Lung (tissue), 12 donors: ENCODE measurements around the gene CCDC6. TPM values are rescaled to one million over a fixed set of nuclear protein-coding genes. Genes with fewer than 3 reads are reported as not detected.

Experiments
- ATAC-seq: fragments of 200-7000 bp; cut with Tn5 transposase; one replicate; pipeline ENCODE4 v1.9.1; 2020; ENCODE audit warnings: moderate number of reproducible peaks; ENCODE audit not compliant: insufficient read depth, low FRiP score
- DNase-seq, 3 donors: peaks; one replicate each; pipeline ENCODE4 v3.0.0-alpha.2; 2013 to 2017
- H3K27ac ChIP-seq, 2 donors: one replicate each; pipeline ENCODE4 v1.5.1; 2013; ENCODE audit warnings: mild to moderate bottlenecking in 2 of 2, moderate library complexity in 2 of 2, control low read depth in 1 of 2, inconsistent platforms in 1 of 2, low read depth in 1 of 2, low read length in 1 of 2
- H3K27me3 ChIP-seq, 3 donors: one replicate each; pipeline ENCODE4 v1.5.1; 2013; ENCODE audit warnings: low read length in 2 of 3; ENCODE audit not compliant: control insufficient read depth in 3 of 3, insufficient read depth in 3 of 3
- H3K36me3 ChIP-seq, 4 donors: one replicate each; pipeline ENCODE4 v1.5.1; 2013; ENCODE audit warnings: low read length in 4 of 4, mild to moderate bottlenecking in 1 of 4, moderate library complexity in 1 of 4; ENCODE audit not compliant: control insufficient read depth in 4 of 4, insufficient read depth in 4 of 4
- H3K4me1 ChIP-seq, 5 donors: one replicate each; pipeline ENCODE4 v1.5.1; 2013; ENCODE audit warnings: low read length in 5 of 5, mild to moderate bottlenecking in 2 of 5, moderate library complexity in 1 of 5; ENCODE audit not compliant: control insufficient read depth in 5 of 5, insufficient read depth in 5 of 5
- H3K4me3 ChIP-seq: one replicate; pipeline ENCODE4 v1.5.1; 2013; ENCODE audit warnings: mild to moderate bottlenecking, control low read depth, moderate library complexity
- H3K9ac ChIP-seq, 2 donors: one replicate each; pipeline ENCODE4 v1.5.1; 2013; ENCODE audit warnings: low read length in 2 of 2, control low read depth in 1 of 2; ENCODE audit not compliant: insufficient read depth in 1 of 2
- H3K9me3 ChIP-seq, 4 donors: one replicate each; pipeline ENCODE4 v1.5.1; 2013; ENCODE audit warnings: low read length in 3 of 4, mild to moderate bottlenecking in 1 of 4, moderate library complexity in 1 of 4; ENCODE audit not compliant: control insufficient read depth in 4 of 4, insufficient read depth in 3 of 4
- CTCF ChIP-seq: IDR thresholded peaks from 2 replicates; pipeline ENCODE4 v1.5.1; 2012; ENCODE audit warnings: mild to moderate bottlenecking; ENCODE audit errors: control extremely low read depth, extremely low read depth
- WGBS, 2 donors: extraction: QIAGEN DNeasy Blood & Tissue Kit; methylation state at CpG; one replicate each; pipeline ENCODE4 v1.1.7; 2013; 5-methylcytosine and 5-hydroxymethylcytosine counted together
- polyA plus RNA-seq, 2 donors: library from polyadenylated mRNA; stranded (reverse); fragments of 200-250 nt; gene quantifications; one replicate each; pipeline ENCODE4 v1.2.1, GENCODE V29; 2013
- total RNA-seq, 2 donors: library from RNA; depleted of rRNA in 1 of 2; stranded (reverse); fragments of >200 nt in 1 of 2; gene quantifications; one replicate each; pipeline ENCODE4 v1.2.1, GENCODE V29; 2014 to 2021
- donor health status: control.
- donor health status: control.
- donor health status: Bipolar disorder and iron deficiency.
- donor health status: healthy.
- donor health status: DM: yes; HTN: yes; CAD: no.

CCDC6 gene
- total and polyA plus RNA-seq, 4 donors = 13.2 to 77.2 (median 28.1) TPM

GRCh38 chr10:59808896-59809643 lies 97.3 kb downstream of the CCDC6 start:
- DNase-seq (peak; percentile 61 to 71 (median 66)), ATAC-seq (peak; percentile 81)
- Histone ChIP-seq H3K9me3 (no peaks in the 10 kb centered on the region), H3K36me3 (peaks cover 30 to 40% (median 37%) of the 10 kb centered on the region in 4 donors), H3K4me3 (no peak overlapping the region), H3K27me3 (no peaks in the 10 kb centered on the region), H3K9ac (no peak overlapping the region), H3K4me1 (peaks cover 0 to 5% (median 0%) of the 10 kb centered on the region in 5 donors), H3K27ac (no peak overlapping the region)
- TF ChIP-seq CTCF = peak; percentile 42
- WGBS, 2 donors = 62 to 73% methylated on average over 5 of the region's 5 CpGs

GRCh38 chr10:59807629-59808620 lies 98.4 kb downstream of the CCDC6 start:
- ATAC-seq = no peak
- no peaks in the 10 kb centered on the region for H3K27me3 ChIP-seq
- peaks cover 0 to 5% (median 0%) of the 10 kb centered on the region in 5 donors for H3K4me1 ChIP-seq
- H3K27ac ChIP-seq = peak overlapping the region; percentile 13 to 35
- H3K9me3 ChIP-seq = no peaks in the 10 kb centered on the region
- no peak overlapping the region for H3K4me3 ChIP-seq
- WGBS, 2 donors = 75 to 78% methylated on average over 9 of the region's 9 CpGs
- TF ChIP-seq CTCF = no peak
- no peak overlapping the region for H3K9ac ChIP-seq
- H3K36me3 ChIP-seq = peaks cover 35 to 47% (median 42%) of the 10 kb centered on the region in 4 donors
- DNase-seq = no peak

- DNase-seq = peak in 2 of 3 donors; percentile 21 to 29
Observed at GRCh38 chr10:59805014-59805413, 101.3 kb downstream of the CCDC6 start.

More at GRCh38 chr10:59805014-59805413, 101.3 kb downstream of the CCDC6 start:
- no peak overlapping the region for H3K9ac ChIP-seq
- no peak overlapping the region for H3K27ac ChIP-seq
- no peak for TF ChIP-seq CTCF
- ATAC-seq = no peak
- no peaks in the 10 kb centered on the region for H3K27me3 ChIP-seq
- no peak overlapping the region for H3K4me3 ChIP-seq
- 79 to 83% methylated on average over 6 of the region's 6 CpGs for WGBS, 2 donors
- H3K36me3 ChIP-seq = peaks cover 25 to 35% (median 30%) of the 10 kb centered on the region in 4 donors
- peaks cover 0 to 9% (median 4%) of the 10 kb centered on the region in 5 donors for H3K4me1 ChIP-seq
- no peaks in the 10 kb centered on the region for H3K9me3 ChIP-seq
